ENCODE data around the gene MX2.

The MX2 gene

DNA sequence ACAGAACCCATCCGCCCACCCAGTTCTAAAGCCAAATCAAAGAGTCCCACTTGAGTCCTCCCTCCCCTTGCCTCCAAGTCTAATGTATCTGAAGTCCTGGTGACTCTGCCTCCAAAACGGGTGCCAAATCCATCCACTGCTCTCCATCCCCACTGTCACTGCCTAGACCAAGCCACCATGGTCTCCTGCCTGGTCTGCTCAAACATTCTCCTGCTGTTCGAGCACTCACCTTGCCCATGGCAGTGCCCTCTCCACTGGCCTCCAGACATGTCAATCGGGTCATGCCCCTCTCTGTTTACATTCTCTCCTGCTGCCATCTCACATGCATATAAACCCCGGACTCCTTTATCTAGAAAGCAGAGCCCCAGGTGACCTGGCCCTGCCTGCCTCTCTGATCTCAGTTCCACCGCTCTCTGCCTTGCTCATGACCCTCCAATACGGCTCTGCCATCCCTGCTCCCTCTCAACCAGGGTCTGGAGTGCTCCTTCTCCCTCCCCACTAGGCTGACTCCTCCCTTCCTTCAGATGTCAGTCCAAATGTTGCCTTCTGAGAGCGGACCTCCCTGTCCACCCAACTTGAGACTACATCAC lies 32.1 kb downstream of the MX2 start:
- Histone ChIP-seq H3K4me3 (ENCODE audit: low read depth, low read length) (no peak overlapping the region), H3K4me1 (no peaks in the 10 kb centered on the region), H3K27me3 (ENCODE audit: control insufficient read depth, insufficient read depth, low read length) (no peaks in the 10 kb centered on the region), H3K36me3 (ENCODE audit: control insufficient read depth, insufficient read depth, low read length) (no peaks in the 10 kb centered on the region), H3K27ac (no peak overlapping the region), H3K9ac (no peak overlapping the region), H3K79me2 (no peaks in the 10 kb centered on the region), H3K9me3 (ENCODE audit: control insufficient read depth, low read length) (no peaks in the 10 kb centered on the region), H2AFZ (no peak overlapping the region), H3K4me2 (ENCODE audit: low read length) (no peak overlapping the region)
- TF ChIP-seq, protein P1, sequence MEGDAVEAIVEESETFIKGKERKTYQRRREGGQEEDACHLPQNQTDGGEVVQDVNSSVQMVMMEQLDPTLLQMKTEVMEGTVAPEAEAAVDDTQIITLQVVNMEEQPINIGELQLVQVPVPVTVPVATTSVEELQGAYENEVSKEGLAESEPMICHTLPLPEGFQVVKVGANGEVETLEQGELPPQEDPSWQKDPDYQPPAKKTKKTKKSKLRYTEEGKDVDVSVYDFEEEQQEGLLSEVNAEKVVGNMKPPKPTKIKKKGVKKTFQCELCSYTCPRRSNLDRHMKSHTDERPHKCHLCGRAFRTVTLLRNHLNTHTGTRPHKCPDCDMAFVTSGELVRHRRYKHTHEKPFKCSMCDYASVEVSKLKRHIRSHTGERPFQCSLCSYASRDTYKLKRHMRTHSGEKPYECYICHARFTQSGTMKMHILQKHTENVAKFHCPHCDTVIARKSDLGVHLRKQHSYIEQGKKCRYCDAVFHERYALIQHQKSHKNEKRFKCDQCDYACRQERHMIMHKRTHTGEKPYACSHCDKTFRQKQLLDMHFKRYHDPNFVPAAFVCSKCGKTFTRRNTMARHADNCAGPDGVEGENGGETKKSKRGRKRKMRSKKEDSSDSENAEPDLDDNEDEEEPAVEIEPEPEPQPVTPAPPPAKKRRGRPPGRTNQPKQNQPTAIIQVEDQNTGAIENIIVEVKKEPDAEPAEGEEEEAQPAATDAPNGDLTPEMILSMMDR (IDR thresholded peaks at IDR 0.05), result no peak

DNA sequence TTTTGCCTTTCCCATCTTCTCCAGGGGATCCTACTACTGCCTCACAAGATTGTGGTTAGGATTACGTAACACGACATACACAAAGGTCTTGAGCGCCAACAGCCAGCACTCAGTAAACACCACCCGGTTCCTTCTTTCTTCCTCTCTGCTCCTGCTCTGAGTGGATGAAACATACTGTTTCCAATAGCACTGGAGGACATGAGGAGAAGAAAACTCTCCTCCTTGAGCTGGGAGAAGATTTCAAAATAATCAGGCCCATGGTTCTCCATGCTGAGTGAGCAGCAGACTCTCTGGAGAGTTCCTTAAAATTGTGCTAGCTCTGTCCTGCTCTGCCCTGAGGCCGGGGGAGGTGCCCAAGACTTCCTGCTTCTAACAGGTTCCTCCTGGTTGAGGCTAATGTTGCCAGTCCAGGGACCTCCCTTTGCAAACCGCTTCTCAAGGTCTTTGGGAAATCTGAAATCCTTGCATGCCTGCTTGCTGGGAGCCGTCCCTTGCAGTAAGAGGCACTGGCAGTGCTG lies 34.8 kb downstream of the MX2 start:
- H3K9ac ChIP-seq, result no peak overlapping the region

DNA sequence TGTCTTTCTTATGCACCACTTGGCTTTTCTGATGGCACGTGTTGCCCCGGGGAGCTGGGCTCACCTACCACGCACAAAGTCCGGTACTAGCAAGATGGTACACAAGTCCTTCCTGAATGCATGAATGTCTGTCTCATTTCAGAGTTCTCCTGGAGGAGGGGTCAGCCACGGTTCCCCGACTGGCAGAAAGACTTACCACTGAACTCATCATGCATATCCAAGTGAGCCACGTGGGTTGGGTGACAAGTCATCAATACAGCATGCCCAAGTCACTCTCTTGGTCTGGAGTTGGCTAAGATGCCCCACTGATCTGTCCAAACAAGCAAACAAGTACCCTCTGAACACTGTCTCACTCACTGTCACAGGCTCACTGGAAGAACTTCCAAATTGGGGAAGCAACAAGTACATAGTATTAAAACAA lies 35.7 kb downstream of the MX2 start:
- H2AFZ ChIP-seq, result no peak overlapping the region
- H3K9me3 ChIP-seq (ENCODE audit: control insufficient read depth, low read length), result no peaks in the 10 kb centered on the region
- H3K9ac ChIP-seq, result no peak overlapping the region
- no peak overlapping the region for H3K27ac ChIP-seq
- no peak overlapping the region for H3K4me3 ChIP-seq (ENCODE audit: low read depth, low read length)
- H3K4me2 ChIP-seq (ENCODE audit: low read length), result no peak overlapping the region
- TF ChIP-seq, protein P1 (IDR thresholded peaks at IDR 0.05), result no peak
- H3K36me3 ChIP-seq (ENCODE audit: control insufficient read depth, insufficient read depth, low read length), result no peaks in the 10 kb centered on the region
- no peaks in the 10 kb centered on the region for H3K27me3 ChIP-seq (ENCODE audit: control insufficient read depth, insufficient read depth, low read length)
- H3K79me2 ChIP-seq, result no peaks in the 10 kb centered on the region
- no peaks in the 10 kb centered on the region for H3K4me1 ChIP-seq

More for the DNA sequence above, 34.8 kb downstream of the MX2 start:
- H3K4me2 ChIP-seq (ENCODE audit: low read length), result no peak overlapping the region
- no peaks in the 10 kb centered on the region for H3K27me3 ChIP-seq (ENCODE audit: control insufficient read depth, insufficient read depth, low read length)
- H3K4me3 ChIP-seq (ENCODE audit: low read depth, low read length), result no peak overlapping the region
- no peaks in the 10 kb centered on the region for H3K4me1 ChIP-seq
- H3K9me3 ChIP-seq (ENCODE audit: control insufficient read depth, low read length), result no peaks in the 10 kb centered on the region
- H3K36me3 ChIP-seq (ENCODE audit: control insufficient read depth, insufficient read depth, low read length), result no peaks in the 10 kb centered on the region
- TF ChIP-seq, protein P1 (IDR thresholded peaks at IDR 0.05), result no peak
- no peak overlapping the region for H3K27ac ChIP-seq
- no peak overlapping the region for H2AFZ ChIP-seq
- no peaks in the 10 kb centered on the region for H3K79me2 ChIP-seq

DNA sequence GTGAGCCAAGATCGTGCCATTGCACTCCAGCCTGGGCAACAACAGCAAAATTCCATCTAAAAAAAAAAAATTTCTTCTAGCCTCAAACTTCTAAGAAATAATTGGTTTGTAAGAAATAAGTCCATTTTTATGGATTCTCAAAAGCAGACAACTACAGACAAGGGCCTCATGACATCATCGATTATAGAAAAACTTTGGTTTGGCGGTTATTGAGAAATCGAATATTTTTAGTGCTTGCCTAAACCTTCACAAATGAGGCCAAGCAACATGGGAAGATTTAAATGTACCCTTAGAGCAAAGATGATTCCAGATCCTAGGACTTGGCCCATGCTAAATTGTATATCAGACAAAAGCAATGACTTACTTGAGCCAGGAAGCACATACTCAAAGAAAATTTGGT lies 36.4 kb downstream of the MX2 start:
- Histone ChIP-seq H3K79me2 (no peaks in the 10 kb centered on the region), H3K4me3 (ENCODE audit: low read depth, low read length) (no peak overlapping the region), H3K27me3 (ENCODE audit: control insufficient read depth, insufficient read depth, low read length) (no peaks in the 10 kb centered on the region), H3K36me3 (ENCODE audit: control insufficient read depth, insufficient read depth, low read length) (no peaks in the 10 kb centered on the region), H3K9me3 (ENCODE audit: control insufficient read depth, low read length) (no peaks in the 10 kb centered on the region), H3K27ac (no peak overlapping the region), H3K4me2 (ENCODE audit: low read length) (no peak overlapping the region), H3K4me1 (no peaks in the 10 kb centered on the region), H2AFZ (no peak overlapping the region), H3K9ac (no peak overlapping the region)
- TF ChIP-seq, protein P1 (IDR thresholded peaks at IDR 0.05), result no peak

DNA sequence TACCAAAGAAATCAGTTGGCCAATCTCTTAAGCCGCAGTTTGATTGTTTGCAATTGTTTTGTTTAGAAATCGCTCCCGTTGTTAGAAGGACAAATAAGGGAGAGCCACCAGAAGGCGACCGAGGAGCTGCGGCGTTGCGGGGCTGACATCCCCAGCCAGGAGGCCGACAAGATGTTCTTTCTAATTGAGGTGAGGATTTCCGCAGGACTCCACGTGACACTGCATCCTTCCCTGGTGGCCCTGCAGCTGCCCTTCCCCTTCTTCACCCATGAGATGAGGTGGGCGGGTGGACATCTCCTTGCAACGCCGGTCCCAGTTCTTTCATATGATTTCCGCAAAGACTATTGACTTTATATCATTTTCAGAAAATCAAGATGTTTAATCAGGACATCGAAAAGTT lies 37.0 kb downstream of the MX2 start:
- H3K27me3 ChIP-seq (ENCODE audit: control insufficient read depth, insufficient read depth, low read length), result no peaks in the 10 kb centered on the region
- no peak overlapping the region for H3K4me3 ChIP-seq (ENCODE audit: low read depth, low read length)
- H3K27ac ChIP-seq, result no peak overlapping the region
- H3K4me1 ChIP-seq, result no peaks in the 10 kb centered on the region
- TF ChIP-seq, protein P1 (IDR thresholded peaks at IDR 0.05), result no peak
- H2AFZ ChIP-seq, result no peak overlapping the region
- H3K36me3 ChIP-seq (ENCODE audit: control insufficient read depth, insufficient read depth, low read length), result no peaks in the 10 kb centered on the region
- H3K9ac ChIP-seq, result no peak overlapping the region
- H3K79me2 ChIP-seq, result no peaks in the 10 kb centered on the region
- no peaks in the 10 kb centered on the region for H3K9me3 ChIP-seq (ENCODE audit: control insufficient read depth, low read length)
- H3K4me2 ChIP-seq (ENCODE audit: low read length), result no peak overlapping the region

Data from parathyroid adenoma (tissue), 2 donors.